ENCODE results near the gene ACIN1. TPM values are rescaled to one million over a fixed set of nuclear protein-coding genes. Genes with fewer than 3 reads are reported as not detected.

ACIN1 gene
- total and polyA plus RNA-seq, 2 of the 8 experiments (the other 6 are each of a cell fraction or from before 2014, with no cell fraction given) = 132 to 233 TPM

DNA sequence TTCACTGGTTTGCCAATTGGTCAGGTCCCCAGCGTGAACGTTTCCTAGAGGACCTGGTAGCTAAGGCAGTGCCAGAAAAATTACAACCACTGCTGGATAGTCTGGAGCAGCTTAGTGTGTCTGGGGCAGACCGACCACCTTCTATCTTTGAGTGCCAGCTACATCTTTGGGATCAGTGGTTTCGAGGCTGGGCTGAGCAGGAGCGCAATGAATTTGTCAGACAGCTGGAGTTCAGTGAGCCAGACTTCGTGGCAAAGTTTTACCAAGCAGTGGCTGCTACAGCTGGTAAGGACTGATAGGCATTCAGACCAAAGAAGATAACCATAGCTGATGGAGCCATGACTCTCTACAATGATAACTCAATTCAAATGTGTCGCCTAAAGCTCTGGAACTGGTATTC, 2.9 kb upstream of the ACIN1 start (continued):
- TF ChIP-seq POLR2AphosphoS5 (IDR thresholded peaks at IDR 0.05; ENCODE audit: low read depth, low read length) (no peak), RAD21 (IDR thresholded peaks at IDR 0.05 in 1 of 2, conservative IDR thresholded peaks at IDR 0.05 in 1 of 2; ENCODE audit: low read depth in 2 of 2, low read length in 2 of 2) (no peak), NANOG (IDR thresholded peaks at IDR 0.05; ENCODE audit: insufficient read depth, low read depth, low read length, poor library complexity, severe bottlenecking) (no peak), YY1 (IDR thresholded peaks at IDR 0.05; ENCODE audit: low read depth, low read length) (no peak), TAF1 (IDR thresholded peaks at IDR 0.05; ENCODE audit: low read depth, low read length) (no peak), NRF1 (IDR thresholded peaks at IDR 0.05; ENCODE audit: low read depth, low read length) (no peak)
